ENCODE measurements around the gene NRTN.
A peak's percentile ranks its signal among the peaks of the same experiment; 100 is the strongest.

Gene NRTN

GRCh38 chr19:5789886-5790558 is 14.8 kb upstream of the NRTN start:
- H3K4me2 ChIP-seq = peak overlapping the region; percentile 93
- peaks cover 28% of the 10 kb centered on the region for H4K20me1 ChIP-seq
- H3K9ac ChIP-seq = peak overlapping the region; percentile 98
- peak overlapping the region; percentile 100 for H3K27ac ChIP-seq
- H3K27me3 ChIP-seq = no peaks in the 10 kb centered on the region
- peaks cover 8% of the 10 kb centered on the region for H3K4me1 ChIP-seq
- peak overlapping the region; percentile 85 for H3K4me3 ChIP-seq
- no peak for TF ChIP-seq Cebpa-rat (IDR thresholded peaks at IDR 0.05)
- no peaks in the 10 kb centered on the region for H3K9me3 ChIP-seq
- peaks cover 53% of the 10 kb centered on the region for H3K36me3 ChIP-seq

- no peak for TF ChIP-seq Cebpa-rat (IDR thresholded peaks at IDR 0.05)
- Histone ChIP-seq H3K9ac (peak within 1 kb of the TSS; percentile 98), H3K27me3 (no peaks in the 10 kb centered on the region), H3K4me3 (peak within 1 kb of the TSS; percentile 85), H4K20me1 (peaks cover 20% of the 10 kb centered on the region), H3K4me1 (peaks cover 8% of the 10 kb centered on the region), H3K27ac (peak within 1 kb of the TSS; percentile 100), H3K36me3 (peaks cover 45% of the 10 kb centered on the region), H3K4me2 (peak within 1 kb of the TSS; percentile 93), H3K9me3 (no peaks in the 10 kb centered on the region)
Observed at GRCh38 chr19:5790559-5791520, 14.0 kb upstream of the NRTN start, which contains the start of gene DUS3L. TSS of gene DUS3L (minus strand) at chr19:5791163. CDS start at chr19:5791141, 22 bp downstream.

- Histone ChIP-seq H4K20me1 (peaks cover 20% of the 10 kb centered on the region), H3K4me1 (peaks cover 8% of the 10 kb centered on the region), H3K4me2 (no peak overlapping the region), H3K36me3 (peaks cover 31% of the 10 kb centered on the region), H3K4me3 (no peak overlapping the region), H3K9ac (no peak overlapping the region), H3K27ac (no peak overlapping the region), H3K9me3 (no peaks in the 10 kb centered on the region), H3K27me3 (no peaks in the 10 kb centered on the region)
- no peak for TF ChIP-seq Cebpa-rat (IDR thresholded peaks at IDR 0.05)
Observed at GRCh38 chr19:5792224-5792623, 12.6 kb upstream of the NRTN start.

- peaks cover 11% of the 10 kb centered on the region for H4K20me1 ChIP-seq
- no peak for TF ChIP-seq Cebpa-rat (IDR thresholded peaks at IDR 0.05)
- no peak overlapping the region for H3K9ac ChIP-seq
- H3K27me3 ChIP-seq = no peaks in the 10 kb centered on the region
- peaks cover 21% of the 10 kb centered on the region for H3K36me3 ChIP-seq
- no peak overlapping the region for H3K4me3 ChIP-seq
- peaks cover 13% of the 10 kb centered on the region for H3K4me1 ChIP-seq
- H3K9me3 ChIP-seq = no peaks in the 10 kb centered on the region
- H3K27ac ChIP-seq = no peak overlapping the region
- no peak overlapping the region for H3K4me2 ChIP-seq
Observed at GRCh38 chr19:5793188-5793587, 11.7 kb upstream of the NRTN start.

GRCh38 chr19:5795382-5795919 is 9.4 kb upstream of the NRTN start:
- Histone ChIP-seq H4K20me1 (no peaks in the 10 kb centered on the region), H3K4me1 (peaks cover 28% of the 10 kb centered on the region), H3K27ac (no peak overlapping the region), H3K9me3 (no peaks in the 10 kb centered on the region), H3K36me3 (no peaks in the 10 kb centered on the region), H3K9ac (no peak overlapping the region), H3K4me3 (no peak overlapping the region), H3K27me3 (peaks cover 11% of the 10 kb centered on the region; the same call in 1 of the 2 replicates), H3K4me2 (no peak overlapping the region)
- no peak for TF ChIP-seq Cebpa-rat (IDR thresholded peaks at IDR 0.05)

- Histone ChIP-seq H3K4me1 (peaks cover 47% of the 10 kb centered on the region), H3K27me3 (peaks cover 11% of the 10 kb centered on the region; the same call in 1 of the 2 replicates)
- TF ChIP-seq Cebpa-rat (IDR thresholded peaks at IDR 0.05) = no peak
Observed at GRCh38 chr19:5798244-5798643, 6.6 kb upstream of the NRTN start.

GRCh38 chr19:5799247-5800241 is 5.3 kb upstream of the NRTN start:
- H3K4me3 ChIP-seq = no peak overlapping the region
- peak overlapping the region; percentile 53 for H3K9ac ChIP-seq
- TF ChIP-seq Cebpa-rat (IDR thresholded peaks at IDR 0.05) = no peak
- H3K4me2 ChIP-seq = peak overlapping the region; percentile 78
- H3K36me3 ChIP-seq = no peaks in the 10 kb centered on the region
- peaks cover 15% of the 10 kb centered on the region for H3K27me3 ChIP-seq
- H4K20me1 ChIP-seq = no peaks in the 10 kb centered on the region
- H3K9me3 ChIP-seq = no peaks in the 10 kb centered on the region
- H3K27ac ChIP-seq = peak overlapping the region; percentile 65; the same call in 1 of the 2 replicates
- H3K4me1 ChIP-seq = peaks cover 57% of the 10 kb centered on the region

More at GRCh38 chr19:5798244-5798643, 6.6 kb upstream of the NRTN start:
- no peaks in the 10 kb centered on the region for H3K36me3 ChIP-seq
- peak overlapping the region; percentile 78 for H3K4me2 ChIP-seq
- H3K9ac ChIP-seq = no peak overlapping the region
- H3K4me3 ChIP-seq = no peak overlapping the region
- H3K27ac ChIP-seq = peak overlapping the region; percentile 44; the same call in 1 of the 2 replicates
- no peaks in the 10 kb centered on the region for H4K20me1 ChIP-seq
- H3K9me3 ChIP-seq = no peaks in the 10 kb centered on the region

- Histone ChIP-seq H3K4me1 (peaks cover 62% of the 10 kb centered on the region), H4K20me1 (no peaks in the 10 kb centered on the region), H3K4me2 (no peak overlapping the region), H3K27me3 (peaks cover 25% of the 10 kb centered on the region), H3K4me3 (no peak overlapping the region), H3K9ac (no peak overlapping the region), H3K27ac (no peak overlapping the region), H3K36me3 (no peaks in the 10 kb centered on the region), H3K9me3 (no peaks in the 10 kb centered on the region)
- no peak for TF ChIP-seq Cebpa-rat (IDR thresholded peaks at IDR 0.05)
Observed at GRCh38 chr19:5800361-5801270, 4.3 kb upstream of the NRTN start.
